GM18909 (cell line): ENCODE results near the gene NFKBIZ.
"Not testable (repeated sequence)": the region's sequence is repeated elsewhere in the genome, so short reads cannot be mapped to it uniquely, and the experiment has no call there.

Experiments used
- ATAC-seq: cut with Tn5 transposase; IDR thresholded peaks from one replicate; pipeline ENCODE4 v1.9.1; 2021; ENCODE audit warnings: mild to moderate bottlenecking; ENCODE audit not compliant: unreplicated experiment, poor library complexity

The NFKBIZ gene

GRCh38 chr3:101868534-101869464 lies 19.5 kb downstream of the NFKBIZ start:
- ATAC-seq, result no peak

GRCh38 chr3:101870138-101870537 lies 20.8 kb downstream of the NFKBIZ start:
- ATAC-seq, result no peak

- ATAC-seq, result no peak
These were observed 24.3 kb downstream of the NFKBIZ start for GRCh38 chr3:101873619-101874018.

GRCh38 chr3:101876142-101876541 lies 26.8 kb downstream of the NFKBIZ start:
- ATAC-seq, result no peak

- no peak for ATAC-seq
These were observed 29.3 kb downstream of the NFKBIZ start for GRCh38 chr3:101878589-101878988.

GRCh38 chr3:101879102-101879501 lies 29.8 kb downstream of the NFKBIZ start:
- no peak for ATAC-seq

- ATAC-seq, result no peak
These were observed 30.4 kb downstream of the NFKBIZ start for GRCh38 chr3:101879623-101880284.

- ATAC-seq, result no peak
These were observed 35.5 kb downstream of the NFKBIZ start for GRCh38 chr3:101884776-101885175.

GRCh38 chr3:101885584-101885983 lies 36.3 kb downstream of the NFKBIZ start:
- not testable (repeated sequence) for ATAC-seq

GRCh38 chr3:101886626-101887025 lies 37.3 kb downstream of the NFKBIZ start:
- no peak for ATAC-seq

GRCh38 chr3:101888653-101889052 lies 39.3 kb downstream of the NFKBIZ start:
- no peak for ATAC-seq

- ATAC-seq, result no peak
These were observed 41.4 kb downstream of the NFKBIZ start for GRCh38 chr3:101890716-101891115.

GRCh38 chr3:101892648-101893047 lies 43.3 kb downstream of the NFKBIZ start:
- ATAC-seq, result no peak

GRCh38 chr3:101896083-101896757 lies 46.9 kb downstream of the NFKBIZ start:
- no peak for ATAC-seq

GRCh38 chr3:101897013-101897412 lies 47.7 kb downstream of the NFKBIZ start:
- ATAC-seq, result no peak

GRCh38 chr3:101898039-101898438 lies 48.7 kb downstream of the NFKBIZ start:
- no peak for ATAC-seq

- peak; percentile 92 for ATAC-seq
These were observed 49.4 kb downstream of the NFKBIZ start for GRCh38 chr3:101898752-101899169.

- no peak for ATAC-seq
These were observed 51.0 kb downstream of the NFKBIZ start for GRCh38 chr3:101900316-101900715.

GRCh38 chr3:101900736-101901135 lies 51.4 kb downstream of the NFKBIZ start:
- ATAC-seq, result no peak

GRCh38 chr3:101902041-101902440 lies 52.7 kb downstream of the NFKBIZ start:
- ATAC-seq, result peak; percentile 50

- ATAC-seq, result no peak
These were observed 54.1 kb downstream of the NFKBIZ start for GRCh38 chr3:101903451-101903871.
